Measurements from ENCODE around the gene CLCNKA. TPM values are rescaled to one million over a fixed set of nuclear protein-coding genes. Genes with fewer than 3 reads are reported as not detected.
"Not testable (repeated sequence)": the region's sequence is repeated elsewhere in the genome, so short reads cannot be mapped to it uniquely, and the experiment has no call there.

Gene CLCNKA
- total RNA-seq, 2 donors from 2014 or later, result 2.1 to 4.0 TPM

- no peaks in the 10 kb centered on the region for H3K9me3 ChIP-seq
- 24 to 53% methylated on average over 13 to 18 of the region's 18 CpGs for WGBS, 2 donors
- peaks cover 7% of the 10 kb centered on the region for H3K4me1 ChIP-seq
- ATAC-seq (peak; percentile 93), DNase-seq (peak; percentile 91 to 96 (median 92))
- H3K4me3 ChIP-seq, result no peak overlapping the region
- no peaks in the 10 kb centered on the region for H3K27me3 ChIP-seq
- peak overlapping the region in 1 of 4 donors; percentile 4 for H3K27ac ChIP-seq
- intact Hi-C loops (cut with DNase I), result no loop called here
- TF ChIP-seq CTCF (IDR thresholded peaks at IDR 0.05), result peak; percentile 79 to 99 (median 95)
- TF ChIP-seq POLR2A (IDR thresholded peaks at IDR 0.05), result no peak
- H3K36me3 ChIP-seq (replicated peaks in 1 of 2; ENCODE audit: insufficient read depth in 1 of 2, low read depth in 2 of 2), result no peaks in the 10 kb centered on the region
These were observed 34.0 kb downstream of the CLCNKA start for GRCh38 chr1:16055613-16056520.

DNA sequence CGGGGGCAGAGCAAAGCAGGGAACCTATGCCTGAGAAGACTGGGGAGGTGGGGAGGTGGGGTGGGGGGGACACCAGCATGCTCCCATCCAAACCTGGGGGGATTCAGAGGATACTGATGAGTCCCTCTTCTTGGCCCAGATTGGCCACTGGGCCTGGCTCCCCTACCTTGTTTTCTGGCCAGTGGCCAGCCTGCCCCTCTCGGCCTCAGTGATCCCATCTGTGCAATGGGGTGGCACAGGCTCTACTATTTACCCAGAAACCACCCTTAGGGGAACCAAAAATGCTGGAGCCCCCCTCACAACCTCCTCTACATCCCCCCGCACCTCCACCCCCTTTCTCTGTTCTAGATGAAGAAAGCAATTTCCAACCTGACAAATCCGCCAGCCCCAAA, 34.7 kb downstream of the CLCNKA start:
- 50 to 55% methylated on average over 2 to 3 of the region's 4 CpGs for WGBS, 2 donors
- H3K27ac ChIP-seq; H3K36me3 ChIP-seq (replicated peaks in 1 of 2; ENCODE audit: insufficient read depth in 1 of 2, low read depth in 2 of 2); H3K27me3 ChIP-seq; DNase-seq; intact Hi-C loops (cut with DNase I); H3K4me1 ChIP-seq; H3K4me3 ChIP-seq; ATAC-seq; H3K9me3 ChIP-seq: not testable (repeated sequence)

GRCh38 chr1:16057314-16057915, 35.6 kb downstream of the CLCNKA start:
- H3K4me3 ChIP-seq; H3K36me3 ChIP-seq (replicated peaks in 1 of 2; ENCODE audit: insufficient read depth in 1 of 2, low read depth in 2 of 2); ATAC-seq; DNase-seq; H3K9me3 ChIP-seq; H3K4me1 ChIP-seq; H3K27ac ChIP-seq; intact Hi-C loops (cut with DNase I); H3K27me3 ChIP-seq: not testable (repeated sequence)
- WGBS, 2 donors, result 49 to 58% methylated on average over 4 to 7 of the region's 7 CpGs

DNA sequence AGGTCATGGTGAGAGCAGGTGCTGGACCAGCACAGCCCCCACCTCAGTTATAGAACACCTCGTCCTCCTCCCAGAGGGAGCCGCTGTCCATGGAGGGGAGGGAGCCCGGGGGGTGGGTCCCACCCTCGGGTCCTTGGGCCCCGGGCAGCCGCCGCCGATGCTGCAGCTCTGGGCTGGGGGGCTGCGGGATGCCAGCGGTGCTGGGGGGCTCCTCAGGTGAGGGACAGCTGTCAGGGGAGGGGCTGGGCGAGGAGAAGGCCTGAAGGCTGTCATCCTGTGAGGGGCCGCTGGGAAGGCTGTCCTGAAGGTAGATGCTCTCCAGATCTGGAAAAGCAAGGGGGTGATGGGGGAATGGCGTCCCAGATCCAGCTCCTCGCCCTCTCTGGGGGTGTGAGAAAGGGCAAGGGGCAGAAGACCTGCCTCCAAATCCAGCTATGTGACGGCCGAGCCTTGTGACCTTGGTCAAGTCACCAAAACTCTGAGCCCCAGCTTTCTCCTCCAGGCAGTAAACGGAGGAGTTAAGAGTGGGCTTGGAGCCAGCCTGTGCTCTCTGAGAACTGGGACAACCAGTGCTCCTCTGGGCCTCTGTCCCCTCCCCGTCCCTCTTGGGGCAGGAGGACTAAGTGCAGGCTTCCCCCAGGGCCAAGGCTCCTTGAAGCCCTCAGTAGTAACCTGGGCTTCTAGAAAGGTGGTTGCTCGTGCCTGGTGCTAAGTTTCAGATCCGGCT, 36.7 kb downstream of the CLCNKA start:
- DNase-seq; H3K27me3 ChIP-seq; ATAC-seq; H3K4me1 ChIP-seq; H3K36me3 ChIP-seq (replicated peaks in 1 of 2; ENCODE audit: insufficient read depth in 1 of 2, low read depth in 2 of 2); H3K27ac ChIP-seq; H3K4me3 ChIP-seq; H3K9me3 ChIP-seq; intact Hi-C loops (cut with DNase I): not testable (repeated sequence)
- 50 to 66% methylated on average over 6 to 15 of the region's 20 CpGs for WGBS, 2 donors

DNA sequence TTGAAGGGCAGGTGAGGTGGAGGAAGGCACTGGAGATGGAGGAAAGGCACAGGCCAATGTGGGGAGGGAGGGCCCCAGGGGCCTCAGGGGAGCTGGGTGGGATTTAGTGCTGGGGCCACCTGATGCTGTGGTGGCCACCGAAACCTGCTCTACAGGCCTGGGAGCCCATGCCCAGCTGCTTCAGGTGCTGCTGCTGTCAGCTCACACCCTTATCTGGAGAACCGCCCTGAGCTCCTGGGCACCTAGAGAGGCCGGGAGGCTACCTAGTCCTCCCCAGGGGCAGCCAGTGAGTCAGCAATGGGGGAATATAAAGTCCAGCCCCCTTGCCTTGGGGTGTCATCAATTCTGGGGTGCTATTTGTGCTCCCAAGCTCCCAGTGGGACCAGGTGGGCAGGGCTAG, 39.4 kb downstream of the CLCNKA start:
- Histone ChIP-seq H3K9me3 (no peaks in the 10 kb centered on the region), H3K4me3 (no peak overlapping the region), H3K4me1 (peaks cover 27% of the 10 kb centered on the region), H3K27me3 (no peaks in the 10 kb centered on the region), H3K27ac (no peak overlapping the region), H3K36me3 (replicated peaks in 1 of 2; ENCODE audit: insufficient read depth in 1 of 2, low read depth in 2 of 2) (no peaks in the 10 kb centered on the region)
- 47 to 60% methylated on average over 3 of the region's 3 CpGs for WGBS, 2 donors
- TF ChIP-seq POLR2A (IDR thresholded peaks at IDR 0.05) (no peak), CTCF (IDR thresholded peaks at IDR 0.05) (no peak)
- ATAC-seq (no peak), DNase-seq (no peak)
- intact Hi-C loops (cut with DNase I), result no loop called here

DNA sequence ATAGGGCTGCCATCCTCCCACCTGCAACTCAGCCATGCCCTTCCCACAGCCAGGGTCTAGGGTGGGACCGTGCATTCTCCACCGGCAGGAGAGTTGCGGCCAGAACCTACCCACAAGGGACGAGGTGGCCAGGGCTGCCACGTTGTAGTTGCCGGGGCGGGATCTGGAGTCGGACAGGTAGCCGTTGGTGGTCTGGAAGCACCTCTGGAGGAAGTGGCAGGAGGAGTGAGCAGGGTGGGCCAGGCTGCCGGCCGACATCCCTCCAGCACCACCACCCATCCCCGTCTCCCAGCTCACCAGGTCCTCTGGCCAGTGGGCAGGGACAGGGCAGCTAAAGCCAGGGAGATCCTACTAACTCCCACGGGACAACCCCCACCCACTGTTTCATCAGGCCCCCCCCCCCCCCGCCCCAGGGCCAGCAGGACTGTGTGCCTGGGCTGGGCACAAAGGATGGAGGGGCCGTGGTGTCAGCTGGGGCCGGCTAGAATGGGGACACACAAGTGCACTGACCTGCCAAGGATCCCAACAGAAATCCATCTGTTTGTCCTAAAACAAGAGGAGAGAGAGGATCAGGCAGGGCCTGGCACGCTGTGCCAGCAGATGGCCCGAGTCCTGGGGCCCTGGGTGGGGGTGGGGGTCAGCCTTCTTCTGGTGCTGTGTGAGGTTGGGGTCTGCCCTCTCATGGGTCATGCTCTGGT, 40.3 kb downstream of the CLCNKA start:
- peaks cover 36% of the 10 kb centered on the region for H3K4me1 ChIP-seq
- DNase-seq; H3K27ac ChIP-seq; ATAC-seq; intact Hi-C loops (cut with DNase I); H3K4me3 ChIP-seq; H3K9me3 ChIP-seq; H3K27me3 ChIP-seq; H3K36me3 ChIP-seq (replicated peaks in 1 of 2; ENCODE audit: insufficient read depth in 1 of 2, low read depth in 2 of 2): not testable (repeated sequence)
- WGBS, 2 donors, result 60 to 93% methylated on average over 2 to 8 of the region's 18 CpGs

GRCh38 chr1:16062687-16063075, 40.8 kb downstream of the CLCNKA start:
- H3K36me3 ChIP-seq (replicated peaks in 1 of 2; ENCODE audit: insufficient read depth in 1 of 2, low read depth in 2 of 2); H3K9me3 ChIP-seq; intact Hi-C loops (cut with DNase I); H3K4me3 ChIP-seq; H3K27ac ChIP-seq; DNase-seq; H3K27me3 ChIP-seq; ATAC-seq: not testable (repeated sequence)
- 87 to 94% methylated on average over 9 of the region's 9 CpGs for WGBS, 2 donors
- H3K4me1 ChIP-seq, result peaks cover 41% of the 10 kb centered on the region

Data from body of pancreas (tissue), 4 donors.